PC-9 (cell line): ENCODE data around the gene DMAC2.

Source experiments
- EZH2 ChIP-seq: fragments of 200-600 bp; sonication (generic); IDR thresholded peaks from 2 replicates; pipeline ENCODE4 v1.8.0; 2017; ENCODE audit warnings: antibody characterized with exemption, low read depth
- TF ChIP-seq, protein P1 (sequence below): fragments of 200-600 bp; sonication (generic); conservative IDR thresholded peaks from 2 replicates; pipeline ENCODE4 v1.6.1; 2017; ENCODE audit warnings: mixed run types, antibody characterized with exemption, mild to moderate bottlenecking, moderate library complexity

GRCh38 chr19:41456342-41456918 is 16.7 kb upstream of the DMAC2 start:
- TF ChIP-seq, protein P1, sequence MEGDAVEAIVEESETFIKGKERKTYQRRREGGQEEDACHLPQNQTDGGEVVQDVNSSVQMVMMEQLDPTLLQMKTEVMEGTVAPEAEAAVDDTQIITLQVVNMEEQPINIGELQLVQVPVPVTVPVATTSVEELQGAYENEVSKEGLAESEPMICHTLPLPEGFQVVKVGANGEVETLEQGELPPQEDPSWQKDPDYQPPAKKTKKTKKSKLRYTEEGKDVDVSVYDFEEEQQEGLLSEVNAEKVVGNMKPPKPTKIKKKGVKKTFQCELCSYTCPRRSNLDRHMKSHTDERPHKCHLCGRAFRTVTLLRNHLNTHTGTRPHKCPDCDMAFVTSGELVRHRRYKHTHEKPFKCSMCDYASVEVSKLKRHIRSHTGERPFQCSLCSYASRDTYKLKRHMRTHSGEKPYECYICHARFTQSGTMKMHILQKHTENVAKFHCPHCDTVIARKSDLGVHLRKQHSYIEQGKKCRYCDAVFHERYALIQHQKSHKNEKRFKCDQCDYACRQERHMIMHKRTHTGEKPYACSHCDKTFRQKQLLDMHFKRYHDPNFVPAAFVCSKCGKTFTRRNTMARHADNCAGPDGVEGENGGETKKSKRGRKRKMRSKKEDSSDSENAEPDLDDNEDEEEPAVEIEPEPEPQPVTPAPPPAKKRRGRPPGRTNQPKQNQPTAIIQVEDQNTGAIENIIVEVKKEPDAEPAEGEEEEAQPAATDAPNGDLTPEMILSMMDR = no peak
- no peak for TF ChIP-seq EZH2
